HUES64 (cell line): Measurements from ENCODE around the gene PLET1.

Experiments used
- H3K27ac ChIP-seq: 2 replicates; pipeline ENCODE4 v1.7.0; 2013; ENCODE audit warnings: low read depth, low read length, inconsistent platforms
- H3K27me3 ChIP-seq: 2 replicates; pipeline ENCODE4 v1.6.1; 2013; ENCODE audit warnings: mild to moderate bottlenecking, low read length; ENCODE audit not compliant: insufficient read depth
- H3K36me3 ChIP-seq: 2 replicates; pipeline ENCODE4 v1.6.1; 2013; ENCODE audit warnings: mild to moderate bottlenecking, low read length; ENCODE audit not compliant: insufficient read depth
- H3K4me1 ChIP-seq: 2 replicates; pipeline ENCODE4 v1.6.1; 2013; ENCODE audit warnings: mild to moderate bottlenecking, low read length, moderate library complexity; ENCODE audit not compliant: insufficient read depth
- H3K4me3 ChIP-seq: 2 replicates; pipeline ENCODE4 v1.5.1; 2013; ENCODE audit warnings: mild to moderate bottlenecking, low read length, moderate library complexity
- H3K9ac ChIP-seq: 2 replicates; pipeline ENCODE4 v1.6.1; 2013; ENCODE audit warnings: mild to moderate bottlenecking, low read depth, low read length
- H3K9me3 ChIP-seq: 2 replicates; pipeline ENCODE4 v1.6.1; 2013; ENCODE audit warnings: low read depth, low read length; ENCODE audit not compliant: insufficient read depth
- WGBS: fragments of 150-250, 120-280 bp; methylation state at CpG from one replicate; pipeline ENCODE4 v1.1.7; 2013; ENCODE audit warnings: missing lambda C conversion rate; 5-methylcytosine and 5-hydroxymethylcytosine counted together

PLET1 gene

DNA sequence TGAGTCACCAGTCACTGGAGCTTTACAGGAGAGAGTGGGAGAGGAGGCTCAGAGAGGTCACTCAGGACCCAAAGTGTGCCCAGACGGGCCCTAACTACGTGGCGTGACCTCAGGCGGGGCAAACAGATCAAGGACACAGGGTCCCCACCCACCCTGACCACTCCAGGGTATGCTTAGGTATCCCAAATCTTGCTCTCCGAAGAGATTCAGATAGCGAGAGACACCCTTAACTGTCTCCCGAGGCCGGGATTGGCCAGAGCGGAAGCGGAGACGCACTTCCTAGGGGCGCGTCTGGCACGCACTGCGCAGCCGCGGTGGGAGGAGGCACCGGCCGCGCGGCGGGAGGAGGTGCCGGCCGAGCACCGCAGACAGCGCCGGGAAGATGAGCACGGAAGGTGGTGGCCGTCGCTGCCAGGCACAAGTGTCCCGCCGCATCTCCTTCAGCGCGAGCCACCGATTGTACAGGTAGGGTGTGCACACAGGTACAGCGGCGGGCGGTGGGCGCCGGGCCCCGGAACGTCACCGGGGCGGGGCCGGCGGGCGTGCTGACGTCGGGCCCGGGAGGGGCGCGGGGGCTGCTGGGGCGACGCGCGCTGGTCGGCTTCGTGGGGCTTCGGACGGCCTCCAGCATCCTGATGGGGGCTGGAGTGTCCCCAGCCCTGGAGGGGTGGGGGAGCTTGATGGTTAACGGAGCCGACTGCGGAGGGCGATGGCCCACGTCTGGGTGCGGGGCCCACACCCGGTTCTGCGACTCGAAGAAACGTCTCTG is 34.4 kb downstream of the PLET1 start, which contains the start of gene PTS:
PTS (plus strand) TSS at position 367 of the 769 bp plus-strand sequence; CDS start at position 383, 16 bp downstream.
- 2% methylated on average over 70 of the region's 70 CpGs for WGBS
- Histone ChIP-seq H3K27ac (peak within 1 kb of the TSS; percentile 82), H3K36me3 (peaks cover 29% of the 10 kb centered on the region)

GRCh38 chr11:112225753-112226061 is 35.0 kb downstream of the PLET1 start:
- Histone ChIP-seq H3K27ac (peak overlapping the region; percentile 82), H3K4me3 (peak overlapping the region; percentile 95), H3K4me1 (peaks cover 4% of the 10 kb centered on the region; the same call in 1 of the 2 replicates), H3K27me3 (peaks cover 9% of the 10 kb centered on the region; the same call in 1 of the 2 replicates), H3K36me3 (peaks cover 24% of the 10 kb centered on the region), H3K9ac (peak overlapping the region; percentile 93), H3K9me3 (no peaks in the 10 kb centered on the region)
- 39% methylated on average over 6 of the region's 8 CpGs for WGBS

More for the DNA sequence above, 34.4 kb downstream of the PLET1 start, which contains the start of gene PTS:
- H3K4me1 ChIP-seq, result peaks cover 4% of the 10 kb centered on the region; the same call in 1 of the 2 replicates
- H3K27me3 ChIP-seq, result peaks cover 9% of the 10 kb centered on the region; the same call in 1 of the 2 replicates
- no peaks in the 10 kb centered on the region for H3K9me3 ChIP-seq
- peak within 1 kb of the TSS; percentile 95 for H3K4me3 ChIP-seq
- H3K9ac ChIP-seq, result peak within 1 kb of the TSS; percentile 93

- Histone ChIP-seq H3K4me1 (peaks cover 4% of the 10 kb centered on the region; the same call in 1 of the 2 replicates), H3K27ac (no peak overlapping the region), H3K27me3 (peaks cover 9% of the 10 kb centered on the region; the same call in 1 of the 2 replicates), H3K9ac (no peak overlapping the region), H3K4me3 (no peak overlapping the region), H3K9me3 (no peaks in the 10 kb centered on the region), H3K36me3 (peaks cover 9% of the 10 kb centered on the region; the same call in 1 of the 2 replicates)
- WGBS, result 92% methylated on average over 4 of the region's 5 CpGs
Observed at GRCh38 chr11:112223754-112224532, 36.7 kb downstream of the PLET1 start.

GRCh38 chr11:112223121-112223520 is 37.5 kb downstream of the PLET1 start:
- Histone ChIP-seq H3K4me1 (peaks cover 4% of the 10 kb centered on the region; the same call in 1 of the 2 replicates), H3K36me3 (peaks cover 1% of the 10 kb centered on the region; the same call in 1 of the 2 replicates), H3K27me3 (peaks cover 9% of the 10 kb centered on the region; the same call in 1 of the 2 replicates), H3K9ac (no peak overlapping the region), H3K4me3 (no peak overlapping the region), H3K27ac (no peak overlapping the region), H3K9me3 (no peaks in the 10 kb centered on the region)
- 100% methylated on average over 1 of the region's 1 CpG for WGBS

- Histone ChIP-seq H3K9ac (no peak overlapping the region), H3K4me1 (peaks cover 2% of the 10 kb centered on the region; the same call in 1 of the 2 replicates), H3K27me3 (peaks cover 9% of the 10 kb centered on the region; the same call in 1 of the 2 replicates), H3K9me3 (no peaks in the 10 kb centered on the region), H3K4me3 (no peak overlapping the region), H3K36me3 (no peaks in the 10 kb centered on the region), H3K27ac (no peak overlapping the region)
- 65% methylated on average over 4 of the region's 4 CpGs for WGBS
Observed at GRCh38 chr11:112222303-112222702, 38.4 kb downstream of the PLET1 start.

- no peak overlapping the region for H3K9ac ChIP-seq
- H3K36me3 ChIP-seq, result no peaks in the 10 kb centered on the region
- no peak overlapping the region for H3K4me3 ChIP-seq
- peaks cover 9% of the 10 kb centered on the region; the same call in 1 of the 2 replicates for H3K27me3 ChIP-seq
- 85% methylated on average over 3 of the region's 3 CpGs for WGBS
- H3K4me1 ChIP-seq, result no peaks in the 10 kb centered on the region
- no peak overlapping the region for H3K27ac ChIP-seq
- no peaks in the 10 kb centered on the region for H3K9me3 ChIP-seq
Observed at GRCh38 chr11:112221274-112221835, 39.3 kb downstream of the PLET1 start.

- WGBS, result 46% methylated on average over 7 of the region's 7 CpGs
- no peaks in the 10 kb centered on the region for H3K4me1 ChIP-seq
- no peaks in the 10 kb centered on the region for H3K36me3 ChIP-seq
- H3K9ac ChIP-seq, result no peak overlapping the region
- H3K9me3 ChIP-seq, result no peaks in the 10 kb centered on the region
- H3K4me3 ChIP-seq, result no peak overlapping the region
- no peak overlapping the region for H3K27ac ChIP-seq
- peaks cover 9% of the 10 kb centered on the region; the same call in 1 of the 2 replicates for H3K27me3 ChIP-seq
Observed at GRCh38 chr11:112219476-112220232, 41.0 kb downstream of the PLET1 start.

- no peaks in the 10 kb centered on the region for H3K4me1 ChIP-seq
- no peak overlapping the region for H3K4me3 ChIP-seq
- no peak overlapping the region for H3K27ac ChIP-seq
- no peaks in the 10 kb centered on the region for H3K36me3 ChIP-seq
- no peaks in the 10 kb centered on the region for H3K27me3 ChIP-seq
- 95% methylated on average over 1 of the region's 1 CpG for WGBS
- H3K9me3 ChIP-seq, result no peaks in the 10 kb centered on the region
- H3K9ac ChIP-seq, result no peak overlapping the region
Observed at GRCh38 chr11:112216561-112217105, 44.0 kb downstream of the PLET1 start.

GRCh38 chr11:112215621-112216020 is 45.0 kb downstream of the PLET1 start:
- whole genome bisulfite sequencing, result 86% methylated on average over 3 of the region's 6 CpGs

DNA sequence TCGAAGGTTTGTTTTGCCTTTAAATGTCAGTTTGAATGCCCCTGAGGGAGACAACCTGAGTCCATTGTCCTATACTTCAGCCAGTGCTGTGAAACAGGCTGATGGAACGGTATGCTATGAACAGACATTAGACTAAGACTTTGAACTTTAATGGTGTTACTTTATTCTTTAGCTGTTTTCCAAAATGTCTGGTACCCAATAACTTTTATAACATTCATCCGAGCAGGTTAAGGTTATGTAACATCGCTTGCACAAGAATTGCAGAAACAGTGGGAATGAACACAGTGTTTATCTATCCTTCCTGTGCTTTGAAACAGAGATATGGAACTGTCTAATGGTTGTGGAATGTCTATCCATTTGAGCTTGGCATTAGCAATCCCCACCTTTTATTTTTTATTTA is 46.9 kb downstream of the PLET1 start:
- no peak overlapping the region for H3K9ac ChIP-seq
- no peaks in the 10 kb centered on the region for H3K4me1 ChIP-seq
- H3K9me3 ChIP-seq, result no peaks in the 10 kb centered on the region
- H3K27ac ChIP-seq, result no peak overlapping the region
- no peaks in the 10 kb centered on the region for H3K36me3 ChIP-seq
- no peaks in the 10 kb centered on the region for H3K27me3 ChIP-seq
- no peak overlapping the region for H3K4me3 ChIP-seq
- WGBS, result 96% methylated on average over 4 of the region's 4 CpGs

More at GRCh38 chr11:112215621-112216020, 45.0 kb downstream of the PLET1 start:
- no peak overlapping the region for H3K27ac ChIP-seq
- no peak overlapping the region for H3K4me3 ChIP-seq
- no peaks in the 10 kb centered on the region for H3K27me3 ChIP-seq
- H3K9ac ChIP-seq, result no peak overlapping the region
- no peaks in the 10 kb centered on the region for H3K9me3 ChIP-seq
- no peaks in the 10 kb centered on the region for H3K4me1 ChIP-seq
- H3K36me3 ChIP-seq, result no peaks in the 10 kb centered on the region
